WERI-Rb-1 (cell line): Measurements from ENCODE around the gene SLC30A1.

Experiments used
- DNase-seq: peaks from one replicate; pipeline ENCODE4 v3.0.0-alpha.2; 2020
- H3K27ac ChIP-seq: fragments of 250-450 bp; sonication (Bioruptor Pico); 2 replicates; pipeline ENCODE4 v1.5.1; 2020; ENCODE audit warnings: mild to moderate bottlenecking, moderate library complexity
- H3K27me3 ChIP-seq: fragments of 250-450 bp; sonication (Bioruptor Pico); 2 replicates; pipeline ENCODE4 v1.5.1; 2021; ENCODE audit warnings: mild to moderate bottlenecking, low read depth, moderate library complexity; ENCODE audit not compliant: insufficient read depth, severe bottlenecking
- H3K36me3 ChIP-seq: fragments of 250-450 bp; sonication (Bioruptor Pico); 2 replicates; pipeline ENCODE4 v1.5.1; 2020; ENCODE audit warnings: mild to moderate bottlenecking, moderate library complexity
- H3K4me3 ChIP-seq: 2 replicates; pipeline ENCODE4 v1.5.1; 2011; ENCODE audit warnings: low read depth, mild to moderate bottlenecking, control low read depth, low read length
- H3K9me3 ChIP-seq: fragments of 250-450 bp; sonication (Bioruptor Pico); 2 replicates; pipeline ENCODE4 v1.5.1; 2021; ENCODE audit warnings: mild to moderate bottlenecking, moderate library complexity; ENCODE audit not compliant: severe bottlenecking
- CTCF ChIP-seq: IDR thresholded peaks from 2 replicates; pipeline ENCODE4 v1.5.1; 2011; ENCODE audit warnings: low read depth, mild to moderate bottlenecking, control low read depth, inconsistent platforms, low read length

Gene SLC30A1

GRCh38 chr1:211587123-211587522 is 8.2 kb upstream of the SLC30A1 start:
- no peaks in the 10 kb centered on the region for H3K36me3 ChIP-seq
- no peak for DNase-seq
- H3K4me3 ChIP-seq, result no peak overlapping the region
- no peak overlapping the region for H3K27ac ChIP-seq
- H3K27me3 ChIP-seq, result no peaks in the 10 kb centered on the region
- TF ChIP-seq CTCF, result no peak
- H3K9me3 ChIP-seq, result no peaks in the 10 kb centered on the region

- Histone ChIP-seq H3K4me3 (no peak overlapping the region), H3K9me3 (no peaks in the 10 kb centered on the region), H3K27ac (no peak overlapping the region), H3K36me3 (no peaks in the 10 kb centered on the region), H3K27me3 (no peaks in the 10 kb centered on the region)
- no peak for DNase-seq
- no peak for TF ChIP-seq CTCF
These were observed 7.6 kb upstream of the SLC30A1 start for GRCh38 chr1:211586538-211586937.

DNA sequence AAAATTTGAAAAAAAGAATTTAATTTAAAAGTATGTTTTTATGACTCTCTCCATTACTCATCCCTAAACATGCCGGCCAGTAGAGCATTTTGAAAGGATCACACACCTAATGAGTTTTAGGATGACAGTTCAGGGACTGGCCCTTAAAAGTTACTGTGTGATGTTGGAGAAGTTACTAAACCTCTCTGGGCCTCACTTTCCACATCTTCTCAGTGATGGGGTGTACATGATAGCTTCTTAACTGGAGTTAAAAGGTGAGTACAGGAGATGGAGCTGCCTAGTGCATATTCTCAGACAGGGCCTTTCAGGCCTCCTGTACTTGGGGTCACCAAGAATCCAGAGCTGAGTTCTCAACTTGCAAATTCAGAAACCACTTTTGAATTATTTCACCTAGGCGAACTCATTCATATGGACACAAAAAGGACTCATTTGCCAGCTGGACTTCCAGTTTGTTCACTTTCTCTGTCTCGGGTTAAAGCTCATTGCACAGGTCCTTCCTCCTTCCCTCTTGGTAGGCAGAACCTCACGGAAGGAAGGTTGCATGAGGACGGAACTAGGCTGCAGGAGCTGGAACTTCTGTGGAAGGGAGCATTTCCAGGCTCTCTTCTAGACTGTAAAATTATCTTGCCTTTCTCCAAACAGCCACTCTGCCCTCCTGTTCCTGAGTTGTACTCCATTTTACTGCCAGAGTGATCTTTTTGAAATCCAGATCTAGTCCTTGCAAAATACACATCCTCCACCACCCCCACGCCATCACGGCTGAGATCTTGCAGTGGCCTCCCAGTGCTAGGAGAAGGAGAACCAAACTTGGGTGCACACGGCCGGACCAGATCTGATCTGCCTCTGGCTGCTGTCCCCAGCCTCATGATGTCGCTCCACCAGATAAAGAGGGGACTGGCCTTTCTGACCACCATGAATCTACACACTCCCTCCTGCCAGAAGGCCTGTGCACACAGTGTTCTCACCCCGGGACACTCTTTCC is 4.3 kb upstream of the SLC30A1 start:
- no peaks in the 10 kb centered on the region for H3K9me3 ChIP-seq
- no peak overlapping the region for H3K4me3 ChIP-seq
- H3K36me3 ChIP-seq, result no peaks in the 10 kb centered on the region
- no peak for TF ChIP-seq CTCF
- H3K27ac ChIP-seq, result no peak overlapping the region
- no peaks in the 10 kb centered on the region for H3K27me3 ChIP-seq
- no peak for DNase-seq

GRCh38 chr1:211581526-211581925 is 2.6 kb upstream of the SLC30A1 start:
- no peak for TF ChIP-seq CTCF
- no peak overlapping the region for H3K4me3 ChIP-seq
- no peaks in the 10 kb centered on the region for H3K27me3 ChIP-seq
- DNase-seq, result no peak
- no peaks in the 10 kb centered on the region; the same call in 1 of the 2 replicates for H3K36me3 ChIP-seq
- no peak overlapping the region for H3K27ac ChIP-seq
- H3K9me3 ChIP-seq, result no peaks in the 10 kb centered on the region

DNA sequence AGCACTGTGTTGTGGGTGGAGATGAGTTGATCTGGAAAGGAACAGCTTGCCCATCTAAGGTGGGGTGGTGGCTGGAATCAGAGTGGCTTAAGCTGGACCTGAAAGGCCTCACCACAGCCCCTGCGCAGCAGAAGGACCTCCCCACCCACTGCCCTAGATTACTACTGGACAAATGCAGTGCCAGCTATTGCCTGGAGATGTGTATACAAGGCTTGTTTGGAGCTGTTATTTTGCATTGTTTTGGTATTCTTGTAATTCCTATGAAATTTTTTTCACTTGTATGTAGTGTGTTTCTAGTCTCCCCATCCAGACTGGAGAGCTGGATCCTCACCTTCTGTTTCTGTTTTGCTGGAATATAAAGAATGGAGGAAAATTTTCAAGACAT is 1.3 kb upstream of the SLC30A1 start:
- peaks cover 7% of the 10 kb centered on the region for H3K36me3 ChIP-seq
- H3K9me3 ChIP-seq, result no peaks in the 10 kb centered on the region
- H3K4me3 ChIP-seq, result peak overlapping the region; percentile 83
- H3K27me3 ChIP-seq, result no peaks in the 10 kb centered on the region
- peak; percentile 87 for DNase-seq
- peak overlapping the region; percentile 72 for H3K27ac ChIP-seq
- no peak for TF ChIP-seq CTCF
